ENCODE results near the gene DRAM2.

The DRAM2 gene

DNA sequence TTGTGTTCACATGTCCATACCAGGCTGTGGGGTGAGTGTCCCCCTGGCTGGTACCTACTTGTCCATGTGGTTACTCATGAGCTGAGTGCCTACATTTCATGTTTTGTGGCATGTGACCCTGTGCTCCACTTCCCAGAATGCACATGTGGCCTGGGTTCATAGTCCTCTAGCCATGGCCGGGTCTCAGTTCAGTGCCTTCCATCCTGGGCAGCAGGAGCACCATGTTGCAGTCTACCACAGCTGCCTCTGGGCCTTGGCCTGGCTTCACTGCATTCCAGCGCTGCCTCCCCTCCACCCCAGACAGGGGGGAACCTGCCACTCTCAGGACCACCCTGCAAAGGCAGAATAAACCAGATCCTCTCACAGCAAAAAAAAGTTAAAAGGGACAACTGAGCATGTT, 5.6 kb upstream of the DRAM2 start:
- H3K4me3 ChIP-seq (ENCODE audit: low read length) = no peak overlapping the region
- no peak for DNase-seq (ENCODE audit: low read depth)
- TF ChIP-seq, protein P1, sequence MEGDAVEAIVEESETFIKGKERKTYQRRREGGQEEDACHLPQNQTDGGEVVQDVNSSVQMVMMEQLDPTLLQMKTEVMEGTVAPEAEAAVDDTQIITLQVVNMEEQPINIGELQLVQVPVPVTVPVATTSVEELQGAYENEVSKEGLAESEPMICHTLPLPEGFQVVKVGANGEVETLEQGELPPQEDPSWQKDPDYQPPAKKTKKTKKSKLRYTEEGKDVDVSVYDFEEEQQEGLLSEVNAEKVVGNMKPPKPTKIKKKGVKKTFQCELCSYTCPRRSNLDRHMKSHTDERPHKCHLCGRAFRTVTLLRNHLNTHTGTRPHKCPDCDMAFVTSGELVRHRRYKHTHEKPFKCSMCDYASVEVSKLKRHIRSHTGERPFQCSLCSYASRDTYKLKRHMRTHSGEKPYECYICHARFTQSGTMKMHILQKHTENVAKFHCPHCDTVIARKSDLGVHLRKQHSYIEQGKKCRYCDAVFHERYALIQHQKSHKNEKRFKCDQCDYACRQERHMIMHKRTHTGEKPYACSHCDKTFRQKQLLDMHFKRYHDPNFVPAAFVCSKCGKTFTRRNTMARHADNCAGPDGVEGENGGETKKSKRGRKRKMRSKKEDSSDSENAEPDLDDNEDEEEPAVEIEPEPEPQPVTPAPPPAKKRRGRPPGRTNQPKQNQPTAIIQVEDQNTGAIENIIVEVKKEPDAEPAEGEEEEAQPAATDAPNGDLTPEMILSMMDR (conservative IDR thresholded peaks at IDR 0.05; ENCODE audit: low read depth, low read length) = no peak

DNA sequence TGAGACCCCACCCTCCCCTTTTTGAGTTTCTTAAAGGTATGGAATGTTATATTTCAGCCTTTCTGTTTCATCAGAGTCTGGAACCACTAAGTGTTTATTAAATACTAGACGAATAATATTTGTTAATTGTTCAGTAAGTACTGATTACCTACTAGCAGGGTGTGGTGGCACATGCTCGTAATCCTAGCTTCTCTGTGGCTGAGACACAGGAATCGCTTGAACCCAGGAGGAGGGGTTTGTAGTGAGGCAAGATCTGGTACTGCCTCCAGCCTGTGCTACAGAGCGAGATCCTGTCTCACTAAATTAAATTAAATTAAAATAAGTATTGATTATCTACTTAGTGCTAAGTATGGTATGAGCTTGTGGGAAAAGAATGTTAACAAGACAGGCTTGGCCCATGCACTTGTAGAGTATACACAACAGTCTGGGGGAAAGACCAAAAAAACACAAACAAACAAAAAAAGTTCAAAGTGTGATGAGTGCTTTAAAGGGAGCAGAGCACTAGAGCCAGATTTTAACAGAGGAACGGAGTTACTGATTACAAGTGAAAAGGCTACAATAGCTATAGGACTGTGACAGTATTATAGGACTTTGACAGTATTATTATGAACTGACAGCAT, 2.6 kb upstream of the DRAM2 start:
- TF ChIP-seq, protein P1 (conservative IDR thresholded peaks at IDR 0.05; ENCODE audit: low read depth, low read length) = no peak
- DNase-seq (ENCODE audit: low read depth) = no peak
- H3K4me3 ChIP-seq (ENCODE audit: low read length) = no peak overlapping the region

DNA sequence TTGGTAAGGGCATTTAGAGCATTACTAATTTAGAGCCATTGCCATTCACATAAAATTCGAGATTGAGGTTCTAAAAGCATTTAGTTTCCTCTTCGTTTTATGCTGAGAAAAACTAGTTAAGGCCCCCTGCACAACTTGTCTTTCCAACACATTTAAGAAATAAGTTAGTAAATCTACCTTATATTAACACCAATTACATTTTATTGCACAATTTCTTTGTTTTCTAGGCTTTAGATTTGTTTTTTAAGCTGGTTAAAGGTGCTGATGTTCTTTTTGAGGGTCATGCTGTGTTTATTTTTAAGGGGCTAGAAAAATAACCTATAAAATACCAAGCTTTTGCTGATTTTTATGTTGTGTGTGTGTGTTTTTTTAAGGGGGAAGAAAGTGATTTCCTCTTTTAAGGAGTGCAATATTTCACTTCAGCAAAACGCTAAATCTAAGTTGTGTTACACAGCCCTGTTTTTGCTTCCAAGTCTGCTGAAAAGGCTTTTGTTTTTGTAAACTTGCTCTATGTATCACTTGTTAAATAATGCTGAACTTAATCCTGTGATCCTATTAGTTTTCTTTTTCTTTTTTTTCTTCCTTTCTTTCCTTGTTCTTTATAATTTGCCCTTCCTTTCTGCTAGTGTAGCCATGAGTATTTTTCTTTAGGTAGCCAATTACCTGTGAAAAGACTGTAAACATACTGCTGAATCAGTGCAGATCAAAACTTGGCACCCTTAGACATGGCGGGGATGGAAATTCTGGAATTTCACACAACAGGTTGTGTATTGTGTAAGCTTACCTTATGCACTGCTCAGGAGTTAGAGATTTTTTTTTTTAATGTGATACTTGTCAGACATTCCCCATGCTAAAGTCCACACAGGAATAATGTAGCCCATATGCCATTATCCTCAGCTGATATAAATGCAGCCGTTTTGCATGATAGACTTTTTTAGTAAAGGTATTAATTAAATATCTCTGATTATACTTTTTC, 1.6 kb upstream of the DRAM2 start:
- no peak for DNase-seq (ENCODE audit: low read depth)
- TF ChIP-seq, protein P1 (conservative IDR thresholded peaks at IDR 0.05; ENCODE audit: low read depth, low read length) = no peak
- H3K4me3 ChIP-seq (ENCODE audit: low read length) = peak overlapping the region; percentile 90

DNA sequence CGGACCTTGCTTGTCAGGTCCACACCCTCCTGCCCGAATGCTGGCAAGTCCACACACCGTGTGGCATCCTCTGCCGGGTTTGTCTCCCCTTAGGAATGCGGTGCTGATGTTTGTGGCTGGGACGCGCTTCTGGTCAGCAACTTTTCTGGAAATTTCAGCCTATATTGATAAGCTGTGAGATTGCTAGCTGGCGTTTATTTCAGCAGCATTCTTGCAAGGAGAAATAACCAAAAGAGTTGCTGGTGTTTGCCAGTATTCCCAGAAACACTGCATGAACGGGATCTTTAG, 731 bp upstream of the DRAM2 start:
- H3K4me3 ChIP-seq (ENCODE audit: low read length) = peak overlapping the region; percentile 90
- DNase-seq (ENCODE audit: low read depth) = no peak
- TF ChIP-seq, protein P1 (conservative IDR thresholded peaks at IDR 0.05; ENCODE audit: low read depth, low read length) = no peak

DNA sequence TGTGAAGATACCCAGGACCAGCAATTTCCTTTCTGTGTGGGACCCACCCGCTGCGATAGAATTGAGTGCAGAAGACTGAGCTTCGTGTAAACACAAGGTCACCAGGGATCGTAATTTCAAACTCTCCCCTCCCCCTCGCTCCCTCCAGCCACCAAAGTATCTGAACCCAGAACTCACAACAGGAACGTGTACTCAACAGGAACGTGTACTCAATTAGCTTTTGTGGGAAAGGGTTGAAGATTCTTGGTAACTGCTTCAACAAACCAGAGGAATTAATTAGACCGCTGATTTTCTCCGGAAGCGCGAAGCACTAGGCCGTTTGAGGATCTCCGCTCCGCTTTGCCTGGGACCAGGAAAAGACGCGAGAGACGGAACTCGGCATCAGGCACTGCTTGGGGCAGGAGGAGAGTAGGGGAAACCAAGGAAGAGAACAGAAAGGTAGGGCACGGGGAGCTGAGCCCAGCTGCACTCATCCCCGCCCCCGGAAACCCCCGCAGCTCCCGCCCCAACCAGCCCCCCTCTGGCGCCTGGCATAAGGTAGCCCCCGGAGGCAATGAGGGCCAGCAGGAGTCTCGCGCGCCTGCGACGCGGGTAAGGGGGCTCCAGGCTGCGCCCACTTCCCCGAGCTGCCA, 453 bp downstream of the DRAM2 start:
- TF ChIP-seq, protein P1 (conservative IDR thresholded peaks at IDR 0.05; ENCODE audit: low read depth, low read length) = no peak
- peak overlapping the region; percentile 90 for H3K4me3 ChIP-seq (ENCODE audit: low read length)
- peak; percentile 18 for DNase-seq (ENCODE audit: low read depth)

DNA sequence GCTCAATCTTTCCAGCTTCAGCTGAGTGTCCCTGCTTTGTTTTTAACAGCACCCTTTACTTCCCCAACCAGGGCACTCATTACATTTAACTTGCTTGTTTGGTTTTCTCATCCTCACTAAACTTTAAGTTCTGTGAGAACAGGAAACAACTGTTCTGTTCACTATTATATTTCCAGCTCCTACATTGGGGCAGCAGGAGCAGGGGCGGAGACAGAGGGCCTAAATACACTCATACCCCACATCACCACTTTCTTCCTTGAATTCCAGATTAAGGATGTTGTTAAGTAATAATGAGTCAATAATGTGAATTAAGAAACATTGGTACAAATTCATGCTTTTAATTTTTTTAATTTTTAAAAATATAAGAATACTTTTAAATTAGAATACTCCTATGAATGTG, 6.0 kb downstream of the DRAM2 start:
- no peak overlapping the region for H3K4me3 ChIP-seq (ENCODE audit: low read length)
- TF ChIP-seq, protein P1 (conservative IDR thresholded peaks at IDR 0.05; ENCODE audit: low read depth, low read length) = no peak
- no peak for DNase-seq (ENCODE audit: low read depth)

All from retinal pigment epithelial cell (primary cell).